ENCODE data around the gene UST. TPM values are rescaled to one million over a fixed set of nuclear protein-coding genes. Genes with fewer than 3 reads are reported as not detected.

UST gene
- total RNA-seq, 1 experiment from 2014 or later: 6.1 TPM

DNA sequence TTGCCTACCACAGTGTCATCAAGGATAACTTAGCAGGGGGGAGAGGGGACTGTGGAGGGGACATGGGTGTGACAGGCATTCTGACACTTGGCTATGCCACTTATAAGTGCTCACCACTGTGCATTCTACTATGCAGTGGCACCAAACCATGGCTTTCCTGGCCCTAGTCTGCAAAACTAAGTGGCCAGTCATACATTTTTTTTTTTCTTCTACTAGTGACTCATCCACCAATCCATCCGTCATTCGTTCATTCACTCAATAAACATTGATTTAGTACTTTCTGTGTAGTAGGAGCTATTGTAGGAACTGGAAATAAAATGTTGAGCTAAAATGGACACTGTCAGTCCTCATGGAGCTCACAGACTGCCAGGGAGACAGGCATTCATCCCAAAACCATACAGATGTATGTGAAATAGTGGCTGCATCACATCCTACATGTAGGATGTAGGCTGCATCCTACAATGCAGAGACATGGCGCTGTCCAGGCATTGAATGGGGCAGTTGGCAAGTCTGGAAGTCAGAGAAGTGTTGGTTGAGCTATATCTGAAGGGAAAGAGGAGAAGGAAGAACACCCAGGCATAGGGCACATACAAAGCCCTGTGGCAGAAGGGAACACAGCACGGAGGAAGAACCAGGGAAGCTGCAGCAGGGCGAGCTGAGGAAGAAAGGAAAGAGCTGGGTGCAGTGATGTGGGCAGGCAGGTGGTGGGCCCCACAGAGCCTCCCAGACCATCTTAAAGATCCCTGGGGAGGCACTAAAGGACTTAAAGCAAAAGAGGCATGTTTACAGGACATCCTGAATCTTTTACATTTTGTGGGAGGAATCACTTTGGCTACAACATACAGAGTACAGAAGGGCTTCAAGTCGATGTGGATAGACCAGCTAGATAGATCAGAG lies 224.4 kb downstream of the UST start (continued):
- TF ChIP-seq POLR2A (IDR thresholded peaks at IDR 0.05; ENCODE audit: borderline replicate concordance, extremely low read depth, insufficient read depth, insufficient read length): no peak

DNA sequence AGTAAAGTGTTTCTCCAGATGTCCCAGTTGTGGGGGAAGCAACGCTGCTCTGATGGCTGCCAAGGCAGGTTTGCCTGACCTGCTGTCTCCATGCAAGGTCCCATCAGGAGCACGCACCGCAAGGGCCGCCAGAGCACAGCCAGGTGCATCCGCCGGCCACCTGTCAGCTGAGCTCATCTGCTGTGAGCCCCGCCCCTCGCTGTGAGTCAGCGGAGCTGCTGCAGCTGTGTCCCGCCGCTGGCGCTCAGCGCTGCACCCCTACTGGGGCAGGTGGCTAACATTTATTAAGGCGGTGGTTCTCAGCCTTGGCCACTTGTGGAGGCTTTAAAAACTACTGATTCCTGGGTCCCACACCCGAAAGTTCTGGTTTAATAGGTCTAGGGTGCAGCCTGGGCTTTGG lies 225.7 kb downstream of the UST start:
- BruUV-seq (replicated peaks): no TSS peak
- Histone ChIP-seq H2AFZ (ENCODE audit: low read depth, low read length, poor library complexity, severe bottlenecking) (no peak overlapping the region), H3K79me2 (ENCODE audit: insufficient read depth, low read length) (no peaks in the 10 kb centered on the region), H3K4me3 (replicated peaks in 1 of 2; ENCODE audit: low read depth in 1 of 2, low read length in 2 of 2) (no peak overlapping the region; a peak in 1 of 4 replicates), H4K20me1 (ENCODE audit: insufficient read depth) (no peaks in the 10 kb centered on the region), H3K36me3 (ENCODE audit: control insufficient read depth in 1 of 2, insufficient read depth in 2 of 2, low read length in 2 of 2) (no peaks in the 10 kb centered on the region), H3K9me3 (ENCODE audit: control insufficient read depth in 1 of 2, insufficient read depth in 1 of 2, low read depth in 1 of 2, low read length in 2 of 2) (no peaks in the 10 kb centered on the region), H3K27ac (ENCODE audit: low read depth, low read length) (no peak overlapping the region), H3K27me3 (ENCODE audit: insufficient read depth, low read length) (no peaks in the 10 kb centered on the region), H3K4me2 (ENCODE audit: low read length) (peak overlapping the region; percentile 64), H3K9ac (ENCODE audit: low read length) (no peak overlapping the region), H3K4me1 (ENCODE audit: control insufficient read depth in 1 of 2, insufficient read depth in 2 of 2, low read length in 2 of 2) (peaks cover 6 to 9% of the 10 kb centered on the region in 2 experiments), H3K9me2 (ENCODE audit: insufficient read depth) (no peaks in the 10 kb centered on the region)
- TF ChIP-seq SIN3A (IDR thresholded peaks at IDR 0.05; ENCODE audit: low read depth) (0 out of 2 replicates have a peak, but pooled peaks have one; percentile 17), YY1 (IDR thresholded peaks at IDR 0.05; ENCODE audit: extremely low read depth, insufficient replicate concordance, low read depth, low read length) (no peak), SP1 (IDR thresholded peaks at IDR 0.05; ENCODE audit: low read depth) (0 out of 2 replicates have a peak, but pooled peaks have one; percentile 22), FOSL1 (IDR thresholded peaks at IDR 0.05; ENCODE audit: low read depth) (peak; percentile 60), JUND (IDR thresholded peaks at IDR 0.05) (peak; percentile 72), ELF1 (IDR thresholded peaks at IDR 0.05; ENCODE audit: borderline replicate concordance, low read depth) (no peak), EGR1 (IDR thresholded peaks at IDR 0.05; ENCODE audit: low read depth) (no peak), TCF7L2 (IDR thresholded peaks at IDR 0.05; ENCODE audit: borderline replicate concordance, extremely low read depth, insufficient read depth, insufficient read length) (peak; percentile 41), CBX3 (IDR thresholded peaks at IDR 0.05; ENCODE audit: low read depth) (peak; percentile 66; the same call in 1 of the 2 replicates), RAD21 (IDR thresholded peaks at IDR 0.05; ENCODE audit: low read depth) (no peak), SRF (IDR thresholded peaks at IDR 0.05; ENCODE audit: low read depth) (no peak), EZH2 (IDR thresholded peaks at IDR 0.05) (no peak)
- TF ChIP-seq, protein P1, sequence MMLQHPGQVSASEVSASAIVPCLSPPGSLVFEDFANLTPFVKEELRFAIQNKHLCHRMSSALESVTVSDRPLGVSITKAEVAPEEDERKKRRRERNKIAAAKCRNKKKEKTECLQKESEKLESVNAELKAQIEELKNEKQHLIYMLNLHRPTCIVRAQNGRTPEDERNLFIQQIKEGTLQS (IDR thresholded peaks at IDR 0.05): no peak
- TF ChIP-seq, protein P2, sequence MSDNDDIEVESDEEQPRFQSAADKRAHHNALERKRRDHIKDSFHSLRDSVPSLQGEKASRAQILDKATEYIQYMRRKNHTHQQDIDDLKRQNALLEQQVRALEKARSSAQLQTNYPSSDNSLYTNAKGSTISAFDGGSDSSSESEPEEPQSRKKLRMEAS (IDR thresholded peaks at IDR 0.05): peak; percentile 65
- CTCF ChIA-PET: interaction anchor here (1.6 to 2.6 kb wide), 2 partner anchors 395 to 412 kb away, joined by 7 to 21 read pairs; no protein-coding TSS in a partner anchor
- RAD21 ChIA-PET (ENCODE audit: low non-redundant PET in 1 of 2, low total read pairs in 2 of 2, uncharacterized antibody in 2 of 2, unreplicated experiment in 2 of 2): no interaction called here
- ATAC-seq: peak; percentile 100
- POLR2A ChIA-PET: no interaction called here
- DNase-seq (ENCODE audit: low read depth, low spot score): peak; percentile 46
- intact Hi-C loops (cut with micrococcal nuclease): no loop called here
